NCI-H748 (cell line): ENCODE measurements around the gene HCK.
A peak's percentile ranks its signal among the peaks of the same experiment; 100 is the strongest.
"Not testable (repeated sequence)": the region's sequence is repeated elsewhere in the genome, so short reads cannot be mapped to it uniquely, and the experiment has no call there.

Source experiments
- DNase-seq: peaks from one replicate; lab custom pipeline; 2025; ENCODE audit not compliant: unreplicated experiment; lab: John Stamatoyannopoulos, UW

Gene HCK

GRCh38 chr20:32089637-32090362 is 37.8 kb downstream of the HCK start:
- no peak for DNase-seq

GRCh38 chr20:32091888-32092346 is 39.9 kb downstream of the HCK start:
- peak; percentile 73 for DNase-seq

DNA sequence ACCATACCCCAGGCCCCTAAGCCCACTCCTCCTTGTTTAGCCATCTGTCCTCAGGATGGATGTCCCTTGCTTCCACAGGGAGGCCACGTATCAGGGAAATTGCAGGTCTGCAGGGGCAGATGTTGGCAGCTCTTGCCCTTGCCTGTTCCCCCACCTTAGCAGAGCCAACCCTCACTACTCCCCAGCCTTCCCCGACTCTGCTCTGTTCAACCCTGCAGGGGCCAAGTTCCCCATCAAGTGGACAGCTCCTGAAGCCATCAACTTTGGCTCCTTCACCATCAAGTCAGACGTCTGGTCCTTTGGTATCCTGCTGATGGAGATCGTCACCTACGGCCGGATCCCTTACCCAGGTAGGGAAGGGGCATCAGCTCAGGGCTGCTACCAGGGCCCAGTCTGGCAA is 46.7 kb downstream of the HCK start:
- DNase-seq = no peak

- no peak for DNase-seq
These were observed 56.9 kb downstream of the HCK start for GRCh38 chr20:32108814-32109391.

- peak; percentile 96 for DNase-seq
These were observed 57.5 kb downstream of the HCK start, which contains the start of gene TM9SF4 for GRCh38 chr20:32109392-32110172. Gene TM9SF4 (plus strand): TSS chr20:32109714. CDS start chr20:32109741, 27 bp downstream.

DNA sequence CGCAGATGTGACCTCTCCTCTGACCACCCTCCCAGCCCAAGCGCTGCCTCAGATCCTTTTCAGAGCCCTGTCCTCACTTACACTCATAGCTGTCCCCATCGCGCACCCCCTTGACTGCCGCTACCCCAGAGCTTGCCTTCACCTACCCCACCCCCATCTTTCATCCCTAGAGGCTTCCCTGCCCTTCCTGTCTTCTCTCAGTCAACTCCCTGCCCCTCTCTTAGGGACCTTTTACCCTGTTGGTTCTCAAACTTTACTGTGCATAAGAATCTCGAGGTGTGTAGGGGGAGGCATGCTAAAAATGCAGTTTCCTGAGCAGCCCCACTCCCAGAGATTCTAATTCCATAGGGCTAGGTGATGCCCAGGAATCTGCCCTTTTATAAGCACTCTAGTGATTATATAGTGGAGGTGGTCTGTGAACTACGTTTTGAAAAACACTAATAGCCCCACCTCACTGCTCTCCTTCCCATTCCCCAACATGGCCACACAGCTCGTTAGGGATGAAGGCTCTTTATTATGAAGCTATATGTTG is 58.2 kb downstream of the HCK start:
- no peak for DNase-seq

- no peak for DNase-seq
These were observed 58.7 kb downstream of the HCK start for GRCh38 chr20:32110727-32111126.

DNA sequence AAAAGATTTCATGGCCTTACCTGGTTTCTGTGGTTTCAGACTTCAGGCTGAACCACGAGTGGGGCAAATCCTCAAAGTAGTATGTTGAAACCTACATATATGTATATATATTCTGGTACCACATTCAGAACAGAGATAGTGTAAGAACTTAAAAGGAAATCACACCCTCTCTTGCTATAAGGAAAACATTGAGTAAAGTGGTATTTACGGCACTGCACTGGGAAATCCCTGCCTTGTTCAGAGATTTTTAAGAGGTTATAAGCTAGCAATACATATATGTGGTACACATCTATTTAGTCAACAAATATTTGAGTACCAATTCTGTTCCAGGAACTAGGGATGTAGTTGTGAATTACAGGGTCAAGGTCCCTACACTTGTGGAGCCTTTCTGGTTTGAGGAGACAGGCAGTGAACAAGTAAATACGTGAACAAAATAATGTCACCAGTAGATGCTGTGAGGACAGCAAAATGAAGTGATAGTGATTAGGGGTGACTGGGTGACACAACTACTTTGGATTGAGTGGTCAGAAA is 59.2 kb downstream of the HCK start:
- no peak for DNase-seq

DNA sequence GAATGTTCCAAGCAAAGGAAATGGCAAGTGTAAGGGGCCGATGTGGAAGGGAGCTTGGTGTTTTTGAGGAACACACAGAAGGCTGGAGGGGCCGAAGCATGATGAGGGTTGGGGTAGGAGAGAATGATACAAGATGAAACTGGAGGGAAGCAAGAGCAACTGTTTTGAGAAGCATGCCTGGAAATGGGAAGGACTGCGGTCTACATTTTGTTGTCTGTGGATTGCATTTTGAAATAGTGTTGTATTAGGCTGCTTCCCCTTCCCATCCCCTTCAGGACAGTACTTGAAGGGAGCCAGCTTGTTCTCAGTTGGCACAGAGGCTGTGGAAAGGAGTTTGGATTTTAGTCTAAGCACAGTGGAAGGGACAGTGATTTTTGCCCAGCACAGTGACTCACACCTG is 59.7 kb downstream of the HCK start:
- no peak for DNase-seq

DNA sequence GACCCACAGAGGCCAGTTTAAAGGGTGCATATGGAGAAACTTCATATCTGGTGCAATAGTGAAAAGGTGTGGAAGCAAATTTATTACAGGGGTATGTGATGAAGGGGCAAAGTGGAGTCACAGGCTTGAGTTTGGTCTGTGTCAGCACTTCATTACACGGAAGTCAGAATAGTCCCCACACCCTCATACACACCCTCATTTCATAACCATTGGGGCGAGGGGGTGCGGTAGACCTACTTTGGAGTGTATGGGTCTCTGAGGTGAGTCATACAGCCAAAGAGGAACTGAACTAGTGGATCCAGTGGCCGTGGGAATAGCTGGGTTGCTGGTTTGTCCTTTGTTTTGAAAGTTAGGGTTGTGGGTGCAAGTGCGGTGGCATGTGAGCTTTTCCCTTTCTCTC is 60.8 kb downstream of the HCK start:
- DNase-seq = no peak

- no peak for DNase-seq
These were observed 61.7 kb downstream of the HCK start for GRCh38 chr20:32113591-32114260.

- DNase-seq = no peak
These were observed 62.4 kb downstream of the HCK start for GRCh38 chr20:32114305-32114960.

- no peak for DNase-seq
These were observed 63.2 kb downstream of the HCK start for GRCh38 chr20:32115211-32115767.

GRCh38 chr20:32116079-32116521 is 64.1 kb downstream of the HCK start:
- no peak for DNase-seq

- not testable (repeated sequence) for DNase-seq
These were observed 64.8 kb downstream of the HCK start for GRCh38 chr20:32116796-32117195.

DNA sequence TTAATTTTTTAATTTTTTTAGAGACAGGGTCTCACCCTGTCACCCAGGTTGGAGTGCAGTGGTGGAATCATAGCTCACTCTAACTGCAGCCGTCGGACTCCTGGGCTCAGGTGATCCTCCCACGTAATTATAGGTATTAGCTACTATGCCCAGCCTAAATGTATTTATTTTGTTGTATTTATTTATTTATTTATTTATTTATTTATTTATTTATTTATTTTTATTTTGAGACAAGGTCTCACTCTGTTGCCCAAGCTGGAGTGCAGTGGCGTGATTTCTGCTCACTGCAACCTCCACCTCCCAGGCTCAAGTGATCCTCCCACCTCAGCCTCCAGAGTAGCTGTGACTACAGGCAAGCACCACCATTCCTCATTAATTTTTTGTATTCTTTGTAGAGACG is 66.4 kb downstream of the HCK start:
- not testable (repeated sequence) for DNase-seq

GRCh38 chr20:32119734-32120133 is 67.7 kb downstream of the HCK start:
- no peak for DNase-seq

GRCh38 chr20:32121908-32122307 is 69.9 kb downstream of the HCK start:
- DNase-seq = not testable (repeated sequence)

DNA sequence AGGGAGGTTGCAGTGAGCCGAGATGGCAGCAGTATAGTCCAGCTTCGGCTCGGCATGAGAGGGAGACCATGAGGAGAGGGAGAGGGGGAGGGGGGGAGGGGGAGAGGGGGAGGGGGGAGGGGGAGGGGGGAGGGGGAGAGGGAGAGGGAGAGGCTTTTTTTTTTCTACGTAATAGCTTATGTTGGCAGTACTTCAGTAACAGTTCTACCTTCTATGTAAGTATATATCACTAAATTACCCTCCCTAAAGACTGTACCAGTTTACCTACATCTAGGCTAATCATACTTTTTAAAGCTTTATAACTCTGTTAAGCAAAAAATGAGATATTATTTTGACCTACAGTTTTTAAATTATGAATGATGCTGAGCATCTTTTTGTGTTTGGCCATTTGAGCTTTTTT is 71.0 kb downstream of the HCK start:
- no peak for DNase-seq

GRCh38 chr20:32124916-32125454 is 72.9 kb downstream of the HCK start:
- no peak for DNase-seq
